ENCODE results near the gene HIC1.

DNA sequence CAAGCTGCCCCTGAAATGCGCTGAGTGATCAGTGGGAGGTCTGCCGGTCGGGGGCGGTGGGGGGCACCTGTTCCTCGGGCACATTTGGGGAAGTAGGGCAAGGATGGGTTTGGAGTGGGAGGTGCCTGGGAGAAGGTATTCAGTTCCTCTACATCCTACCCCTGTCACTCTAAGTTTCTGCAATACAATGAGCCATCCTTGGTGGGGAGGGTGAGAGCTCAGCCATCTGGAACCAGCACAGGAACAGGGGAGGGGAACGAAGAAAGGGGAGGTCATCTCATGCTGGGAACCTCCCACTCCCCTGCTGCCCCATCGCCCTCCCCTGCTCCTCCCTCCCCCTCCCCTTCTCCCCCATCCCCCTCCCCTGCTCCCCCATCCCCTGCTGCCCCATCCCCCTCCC lies 20.7 kb upstream of the HIC1 start:
- TF ChIP-seq, protein P1, sequence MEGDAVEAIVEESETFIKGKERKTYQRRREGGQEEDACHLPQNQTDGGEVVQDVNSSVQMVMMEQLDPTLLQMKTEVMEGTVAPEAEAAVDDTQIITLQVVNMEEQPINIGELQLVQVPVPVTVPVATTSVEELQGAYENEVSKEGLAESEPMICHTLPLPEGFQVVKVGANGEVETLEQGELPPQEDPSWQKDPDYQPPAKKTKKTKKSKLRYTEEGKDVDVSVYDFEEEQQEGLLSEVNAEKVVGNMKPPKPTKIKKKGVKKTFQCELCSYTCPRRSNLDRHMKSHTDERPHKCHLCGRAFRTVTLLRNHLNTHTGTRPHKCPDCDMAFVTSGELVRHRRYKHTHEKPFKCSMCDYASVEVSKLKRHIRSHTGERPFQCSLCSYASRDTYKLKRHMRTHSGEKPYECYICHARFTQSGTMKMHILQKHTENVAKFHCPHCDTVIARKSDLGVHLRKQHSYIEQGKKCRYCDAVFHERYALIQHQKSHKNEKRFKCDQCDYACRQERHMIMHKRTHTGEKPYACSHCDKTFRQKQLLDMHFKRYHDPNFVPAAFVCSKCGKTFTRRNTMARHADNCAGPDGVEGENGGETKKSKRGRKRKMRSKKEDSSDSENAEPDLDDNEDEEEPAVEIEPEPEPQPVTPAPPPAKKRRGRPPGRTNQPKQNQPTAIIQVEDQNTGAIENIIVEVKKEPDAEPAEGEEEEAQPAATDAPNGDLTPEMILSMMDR (IDR thresholded peaks at IDR 0.05) = no peak
- TF ChIP-seq POLR2A (IDR thresholded peaks at IDR 0.05) = no peak
